Esophagus squamous epithelium (tissue), 4 donors: ENCODE measurements around the gene GTF3C1.

ENCODE experiments used
- CTCF ChIP-seq, 6 experiments: fragments of 450-650 bp in 4 of 6; fragments of 200-600 bp in 2 of 6; sonication (generic) in 2 of 6; IDR thresholded peaks; one replicate each; pipeline ENCODE4 v1.5.1; 2016 to 2019; ENCODE audit warnings: antibody characterized with exemption in 6 of 6, mild to moderate bottlenecking in 4 of 6, moderate library complexity in 4 of 6
- POLR2A ChIP-seq, 4 donors: fragments of 450-650 bp; IDR thresholded peaks; one replicate each; pipeline ENCODE4 v1.6.1; 2017; ENCODE audit warnings: antibody characterized with exemption in 4 of 4, mild to moderate bottlenecking in 4 of 4, moderate library complexity in 3 of 4

GRCh38 chr16:27486344-27486743 lies 63.4 kb downstream of the GTF3C1 start:
- TF ChIP-seq CTCF (IDR thresholded peaks at IDR 0.05) (no peak), POLR2A (IDR thresholded peaks at IDR 0.05) (no peak)
